ENCODE results near the gene RAX2.
A peak's percentile ranks its signal among the peaks of the same experiment; 100 is the strongest.
"Not testable (repeated sequence)": the region's sequence is repeated elsewhere in the genome, so short reads cannot be mapped to it uniquely, and the experiment has no call there.

The RAX2 gene

GRCh38 chr19:3775831-3776230, 3.8 kb upstream of the RAX2 start:
- no peak for DNase-seq

- DNase-seq = no peak
Measured at GRCh38 chr19:3775374-3775711, 3.3 kb upstream of the RAX2 start.

GRCh38 chr19:3774621-3775373, 2.8 kb upstream of the RAX2 start:
- DNase-seq = no peak

GRCh38 chr19:3773814-3774515, 1.9 kb upstream of the RAX2 start:
- DNase-seq = no peak

- DNase-seq = no peak
Measured at GRCh38 chr19:3771000-3771905, 775 bp downstream of the RAX2 start.

- no peak for DNase-seq
Measured at GRCh38 chr19:3770136-3770999, 1.7 kb downstream of the RAX2 start.

GRCh38 chr19:3769494-3769893, 2.5 kb downstream of the RAX2 start:
- DNase-seq = no peak

- no peak for DNase-seq
Measured at GRCh38 chr19:3768748-3769099, 3.3 kb downstream of the RAX2 start.

- no peak for DNase-seq
Measured at GRCh38 chr19:3768015-3768747, 3.8 kb downstream of the RAX2 start.

GRCh38 chr19:3767050-3767449, 5.0 kb downstream of the RAX2 start:
- DNase-seq = no peak

GRCh38 chr19:3766520-3766919, 5.5 kb downstream of the RAX2 start:
- no peak for DNase-seq

GRCh38 chr19:3765757-3766156, 6.3 kb downstream of the RAX2 start:
- not testable (repeated sequence) for DNase-seq

GRCh38 chr19:3765121-3765520, 6.9 kb downstream of the RAX2 start:
- no peak for DNase-seq

GRCh38 chr19:3762501-3763459, 9.2 kb downstream of the RAX2 start, which contains the start of gene MRPL54:
Gene MRPL54, plus strand, starts transcription at chr19:3762682. Its CDS starts 19 bp downstream, at chr19:3762701.
- DNase-seq = peak; percentile 99

GRCh38 chr19:3762130-3762473, 9.9 kb downstream of the RAX2 start:
- no peak for DNase-seq

GRCh38 chr19:3761382-3762129, 10.5 kb downstream of the RAX2 start, which contains the start of gene APBA3:
Gene APBA3, minus strand, starts transcription at chr19:3761692. Its CDS starts 1,428 bp downstream, at chr19:3760264.
- DNase-seq = peak; percentile 84

- no peak for DNase-seq
Measured at GRCh38 chr19:3760871-3761361, 11.1 kb downstream of the RAX2 start.

GRCh38 chr19:3759482-3760254, 12.4 kb downstream of the RAX2 start:
- DNase-seq = no peak

- DNase-seq = not testable (repeated sequence)
Measured at GRCh38 chr19:3758297-3758696, 13.7 kb downstream of the RAX2 start.

Data from GDM1 (cell line).